ENCODE data around the gene GLB1L2.

Gene GLB1L2

GRCh38 chr11:134386945-134387344, 55.2 kb downstream of the GLB1L2 start:
- DNase-seq (ENCODE audit: low spot score): no peak

- no peak for DNase-seq (ENCODE audit: low spot score)
Measured at GRCh38 chr11:134387501-134387900, 55.7 kb downstream of the GLB1L2 start.

GRCh38 chr11:134388590-134388989, 56.8 kb downstream of the GLB1L2 start:
- no peak for DNase-seq (ENCODE audit: low spot score)

GRCh38 chr11:134389464-134390180, 57.8 kb downstream of the GLB1L2 start:
- no peak for DNase-seq (ENCODE audit: low spot score)

- DNase-seq (ENCODE audit: low spot score): no peak
Measured at GRCh38 chr11:134390706-134391569, 59.1 kb downstream of the GLB1L2 start.

GRCh38 chr11:134391656-134392055, 59.9 kb downstream of the GLB1L2 start:
- DNase-seq (ENCODE audit: low spot score): no peak

GRCh38 chr11:134392953-134393615, 61.3 kb downstream of the GLB1L2 start:
- DNase-seq (ENCODE audit: low spot score): no peak

GRCh38 chr11:134393638-134394037, 61.9 kb downstream of the GLB1L2 start:
- peak; percentile 39 for DNase-seq (ENCODE audit: low spot score)

- no peak for DNase-seq (ENCODE audit: low spot score)
Measured at GRCh38 chr11:134394311-134394710, 62.5 kb downstream of the GLB1L2 start.

- DNase-seq (ENCODE audit: low spot score): no peak
Measured at GRCh38 chr11:134395002-134395401, 63.2 kb downstream of the GLB1L2 start.

GRCh38 chr11:134397304-134398078, 65.7 kb downstream of the GLB1L2 start:
- no peak for DNase-seq (ENCODE audit: low spot score)

- DNase-seq (ENCODE audit: low spot score): no peak
Measured at GRCh38 chr11:134398079-134398444, 66.3 kb downstream of the GLB1L2 start.

- DNase-seq (ENCODE audit: low spot score): no peak
Measured at GRCh38 chr11:134398644-134399292, 67.0 kb downstream of the GLB1L2 start.

GRCh38 chr11:134399293-134399654, 67.5 kb downstream of the GLB1L2 start:
- no peak for DNase-seq (ENCODE audit: low spot score)

- DNase-seq (ENCODE audit: low spot score): no peak
Measured at GRCh38 chr11:134399996-134400395, 68.2 kb downstream of the GLB1L2 start.

- DNase-seq (ENCODE audit: low spot score): no peak
Measured at GRCh38 chr11:134401825-134402809, 70.3 kb downstream of the GLB1L2 start.

- no peak for DNase-seq (ENCODE audit: low spot score)
Measured at GRCh38 chr11:134402910-134403309, 71.1 kb downstream of the GLB1L2 start.

GRCh38 chr11:134404575-134405341, 73.0 kb downstream of the GLB1L2 start:
- no peak for DNase-seq (ENCODE audit: low spot score)

GRCh38 chr11:134405436-134405835, 73.6 kb downstream of the GLB1L2 start:
- DNase-seq (ENCODE audit: low spot score): no peak

GRCh38 chr11:134405841-134406240, 74.1 kb downstream of the GLB1L2 start:
- no peak for DNase-seq (ENCODE audit: low spot score)

Measured in hepatic stellate cell (primary cell).